DMS79 (cell line): ENCODE measurements around the gene NUDT3.
"Not testable (repeated sequence)": the region's sequence is repeated elsewhere in the genome, so short reads cannot be mapped to it uniquely, and the experiment has no call there.

Experiments
- DNase-seq: peaks from one replicate; lab custom pipeline; 2025; lab: John Stamatoyannopoulos, UW

The NUDT3 gene

DNA sequence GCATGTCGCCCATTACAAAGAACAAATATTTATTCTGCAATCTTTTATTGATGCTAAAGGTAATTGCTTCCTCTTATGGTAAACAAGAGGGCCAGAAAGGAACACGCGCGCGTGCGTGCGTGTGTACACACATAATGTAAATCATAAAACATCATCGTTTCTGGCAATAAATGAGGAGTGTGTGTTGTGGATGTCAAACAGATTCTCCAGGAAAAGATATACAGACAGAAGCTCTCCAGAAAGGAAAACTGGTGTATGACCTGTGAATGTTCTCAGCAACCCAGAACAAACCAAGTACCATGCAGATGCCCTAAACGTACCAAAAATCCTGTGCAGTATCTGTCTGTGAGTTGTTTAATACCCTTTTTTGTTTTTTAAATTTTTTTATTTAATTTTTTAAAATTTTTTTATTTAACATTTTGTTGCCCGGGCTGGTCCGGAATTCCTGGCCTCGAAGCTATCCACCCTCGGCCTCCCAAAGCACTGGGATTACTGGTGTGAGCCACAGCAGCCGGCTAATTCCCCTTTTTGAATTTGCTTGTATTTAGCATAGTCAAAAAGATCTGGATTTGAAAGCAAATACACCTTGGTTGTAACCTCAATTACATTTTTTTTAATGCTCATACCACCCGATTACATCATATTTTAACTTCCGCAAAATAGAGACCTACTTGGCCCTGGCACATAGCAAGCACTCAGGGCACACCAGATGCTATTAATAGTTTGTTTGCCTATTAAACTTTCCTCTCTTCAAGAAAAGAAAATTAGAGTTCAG lies 909 bp upstream of the NUDT3 start:
- no peak for DNase-seq

DNA sequence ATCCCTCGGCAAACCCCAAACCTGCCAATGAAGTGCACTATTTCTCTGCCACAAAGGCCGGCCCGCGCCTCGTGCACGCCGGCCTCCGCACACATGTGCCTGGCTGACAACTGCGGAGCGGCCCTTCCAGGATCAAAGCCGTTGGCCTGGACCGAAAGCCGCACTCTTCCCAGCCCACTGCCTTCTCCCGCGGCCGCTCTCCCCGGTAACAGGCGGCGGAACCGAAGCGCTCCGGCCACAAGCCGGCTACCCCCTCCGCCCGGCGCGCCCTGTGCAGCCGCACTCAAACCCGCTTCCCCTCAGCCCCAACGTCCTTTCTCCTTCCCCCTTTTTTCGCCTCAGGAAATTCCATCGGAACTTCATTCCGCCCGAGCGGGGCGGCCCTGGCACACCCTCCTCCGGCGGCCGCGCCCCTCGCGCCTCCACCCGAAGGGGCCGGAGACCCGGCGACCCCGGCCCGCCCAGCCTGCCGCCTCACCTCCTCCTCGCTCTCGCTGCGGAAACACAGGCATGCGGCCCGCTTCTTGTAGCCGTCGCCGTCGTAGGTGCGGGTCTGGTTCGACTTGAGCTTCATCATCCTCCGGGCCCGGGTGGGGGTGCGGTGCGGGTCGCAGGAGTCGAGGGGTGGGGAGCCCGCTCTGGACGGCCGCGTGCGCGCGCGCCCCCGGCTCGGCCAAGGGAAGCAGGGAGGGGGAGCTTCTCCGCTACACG lies 528 bp downstream of the NUDT3 start:
- DNase-seq = peak; percentile 19

DNA sequence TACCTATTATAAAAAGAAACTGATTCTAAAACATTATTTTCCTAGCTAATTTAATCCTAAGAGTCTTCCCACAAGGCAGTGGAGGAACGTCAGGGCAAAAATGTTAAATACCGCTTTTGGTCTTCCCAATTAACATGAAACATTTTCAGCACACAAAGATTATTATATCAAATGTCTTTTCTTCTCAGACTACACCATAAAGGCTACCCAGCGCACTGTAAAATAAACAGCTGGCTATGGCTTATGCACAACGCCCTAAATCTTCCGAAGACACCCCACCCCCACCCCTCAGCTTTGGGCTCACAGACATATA lies 1.0 kb downstream of the NUDT3 start:
- DNase-seq = no peak

DNA sequence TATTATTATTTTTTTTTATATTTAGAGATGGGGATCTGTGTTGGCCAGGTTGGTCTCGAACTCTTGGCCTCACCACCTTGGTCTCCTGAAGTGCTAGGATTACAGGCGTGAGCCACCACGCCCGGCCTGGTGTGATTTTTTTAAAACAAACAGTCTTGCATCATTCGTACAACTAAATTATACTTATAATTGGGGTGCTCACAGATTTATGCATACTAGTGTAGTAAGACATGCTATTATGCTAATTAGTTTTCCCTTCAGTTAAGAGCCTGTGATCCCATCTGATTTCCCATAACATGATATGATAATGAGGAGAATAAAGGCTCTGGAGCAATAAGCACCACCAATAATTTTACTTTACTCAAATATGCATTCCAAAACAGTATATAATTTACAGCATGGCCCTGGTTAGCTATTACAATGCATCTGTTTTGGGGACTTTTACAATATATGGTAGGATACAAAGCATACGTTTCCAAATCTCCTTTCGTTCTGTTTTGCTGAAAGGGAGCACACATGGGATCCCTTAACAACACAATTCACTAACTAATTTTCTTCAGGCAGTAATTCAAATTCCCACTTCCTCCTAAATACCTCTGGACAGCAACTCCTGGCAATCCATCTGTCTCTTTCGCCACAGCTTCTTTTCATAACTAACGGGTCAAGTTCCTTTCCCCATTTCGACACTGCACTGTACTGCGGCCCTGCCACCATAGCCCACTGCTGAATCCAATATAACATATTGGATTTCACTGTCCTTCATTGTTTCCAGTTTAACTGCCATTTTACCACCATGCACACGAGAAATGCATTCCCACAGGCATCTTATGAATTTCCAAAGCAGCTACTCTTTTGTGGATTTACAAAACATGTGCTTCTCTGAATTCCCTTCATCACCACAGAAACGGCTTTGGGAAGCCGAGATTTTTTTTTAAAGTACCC lies 1.7 kb downstream of the NUDT3 start:
- peak; percentile 28 for DNase-seq

DNA sequence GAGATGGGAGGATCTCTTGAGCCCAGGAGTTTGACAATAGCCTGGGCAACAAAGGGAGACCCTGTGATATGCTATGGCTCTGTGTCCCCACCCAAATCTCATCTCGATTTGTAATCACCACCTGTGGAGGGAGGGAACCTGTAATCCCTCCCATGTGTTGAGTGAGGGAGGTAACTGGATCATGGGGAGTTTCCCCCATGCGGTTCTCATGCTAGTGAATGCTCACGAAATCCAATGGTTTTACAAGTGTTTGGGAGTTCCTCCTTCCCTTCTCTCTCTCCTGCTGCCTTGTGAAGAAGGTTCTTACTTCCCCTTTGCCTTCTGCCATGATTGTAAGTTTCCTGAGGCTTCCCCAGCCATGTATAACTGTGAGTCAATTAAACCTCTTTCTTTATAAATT lies 3.4 kb downstream of the NUDT3 start:
- no peak for DNase-seq

DNA sequence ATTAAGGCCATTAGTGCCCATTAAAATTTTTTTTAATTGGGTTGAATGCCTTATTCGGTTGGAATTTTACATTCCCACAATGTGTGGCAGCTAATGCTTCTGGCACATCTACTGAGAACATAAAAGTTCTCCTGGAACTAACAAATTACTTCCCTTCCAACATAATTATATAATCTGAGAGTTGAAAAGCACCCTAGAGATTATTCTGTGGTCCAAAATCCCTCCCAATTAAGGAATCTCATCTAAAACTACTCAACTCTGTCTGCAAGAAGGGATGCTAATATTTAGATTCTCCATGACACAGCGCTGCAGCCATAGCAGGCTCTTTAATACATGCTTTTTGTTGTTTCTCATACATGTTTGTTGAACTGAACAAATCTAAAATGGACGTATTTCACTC lies 4.0 kb downstream of the NUDT3 start:
- DNase-seq = no peak

DNA sequence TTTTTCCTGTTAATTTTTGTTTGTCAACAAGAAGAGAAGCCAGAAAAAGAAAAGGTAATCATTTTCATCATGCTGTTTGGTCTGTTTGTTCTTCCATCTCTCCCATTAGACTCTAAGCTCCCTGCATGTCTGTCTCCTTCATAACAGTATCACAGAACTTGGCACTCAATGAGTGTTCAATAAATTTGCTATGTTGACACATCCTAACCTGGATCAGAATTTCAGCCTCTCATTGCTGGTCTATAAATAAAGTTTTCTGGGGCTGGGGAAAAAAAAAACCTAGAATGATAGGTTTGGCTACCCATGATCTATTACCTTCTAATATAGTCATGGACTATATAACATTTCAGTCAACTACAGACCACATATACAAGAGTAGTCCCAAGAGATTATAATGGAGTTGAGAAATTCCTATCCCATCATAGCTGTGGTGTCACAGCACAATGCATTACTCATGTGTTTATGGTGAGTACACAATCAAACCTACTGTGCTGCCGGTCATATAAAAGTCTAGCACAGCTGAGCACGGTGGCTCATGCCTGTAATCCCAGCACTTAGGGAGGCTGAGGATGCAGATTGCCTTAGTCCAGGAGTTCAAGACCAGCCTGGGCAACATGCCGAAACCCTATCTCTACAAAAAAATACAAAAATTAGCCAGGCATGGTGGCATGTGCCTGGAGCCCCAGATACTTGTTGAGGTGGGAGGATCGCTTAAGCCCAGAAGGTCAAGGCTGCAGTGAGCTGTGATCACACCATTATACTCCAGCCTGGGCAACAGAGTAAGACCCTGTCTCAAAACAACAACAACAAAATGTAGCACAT lies 5.9 kb downstream of the NUDT3 start:
- DNase-seq = no peak

DNA sequence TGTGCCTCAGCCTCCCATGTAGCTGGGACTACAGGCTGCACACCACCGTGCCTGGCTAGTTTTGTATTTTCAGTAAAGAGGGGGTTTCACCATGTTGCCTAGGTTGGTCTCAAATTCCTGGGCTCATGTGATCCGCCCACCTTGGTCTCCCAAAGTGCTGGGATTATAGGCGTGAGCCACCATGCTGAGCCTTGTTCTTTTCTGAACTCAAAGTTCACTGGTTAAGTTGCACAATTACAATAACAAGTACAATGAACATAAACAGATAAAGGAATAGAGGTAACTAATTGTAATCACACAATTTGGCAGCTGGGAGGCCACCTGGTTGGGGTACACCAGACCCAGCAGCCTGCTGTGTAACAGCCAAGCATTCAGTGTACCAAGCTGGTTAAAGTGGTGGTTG lies 6.7 kb downstream of the NUDT3 start:
- no peak for DNase-seq

DNA sequence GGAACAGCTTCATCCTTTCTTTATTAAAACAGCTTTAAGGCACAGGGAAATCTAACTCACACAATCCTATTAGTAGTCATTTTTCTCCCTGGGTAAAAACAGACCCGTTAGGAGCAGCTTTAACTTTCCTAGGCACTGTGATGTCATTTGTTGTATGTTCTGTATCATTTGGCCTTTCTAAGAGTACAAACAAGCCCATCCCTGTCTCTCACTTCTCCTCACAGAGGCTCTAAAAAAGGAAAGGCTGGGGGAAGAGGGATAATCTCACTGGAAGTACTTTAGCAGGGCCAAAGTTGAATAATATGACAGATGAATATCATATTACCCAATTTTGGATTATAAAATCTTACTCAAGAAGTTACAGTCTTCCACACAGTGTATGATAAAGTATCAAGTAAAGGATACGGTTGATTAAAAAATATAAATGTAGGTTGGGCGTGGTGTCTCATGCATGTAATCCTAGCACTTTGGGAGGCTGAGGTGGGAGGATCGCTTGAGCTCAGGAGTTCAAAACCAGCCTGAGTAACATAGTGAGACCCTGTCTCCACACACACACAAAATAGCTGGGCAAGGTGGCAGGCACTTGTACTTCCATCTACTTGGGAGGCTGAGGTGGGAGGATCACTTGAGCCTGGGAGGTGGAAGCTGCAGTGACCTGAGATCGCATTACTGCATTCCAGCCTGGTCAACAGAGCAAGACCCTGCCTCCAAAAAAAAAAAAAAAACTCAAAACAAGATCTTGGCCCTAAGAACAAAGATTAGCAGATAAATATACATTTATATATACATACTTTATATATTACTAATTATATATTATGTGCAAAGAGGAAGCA lies 7.9 kb downstream of the NUDT3 start:
- no peak for DNase-seq

DNA sequence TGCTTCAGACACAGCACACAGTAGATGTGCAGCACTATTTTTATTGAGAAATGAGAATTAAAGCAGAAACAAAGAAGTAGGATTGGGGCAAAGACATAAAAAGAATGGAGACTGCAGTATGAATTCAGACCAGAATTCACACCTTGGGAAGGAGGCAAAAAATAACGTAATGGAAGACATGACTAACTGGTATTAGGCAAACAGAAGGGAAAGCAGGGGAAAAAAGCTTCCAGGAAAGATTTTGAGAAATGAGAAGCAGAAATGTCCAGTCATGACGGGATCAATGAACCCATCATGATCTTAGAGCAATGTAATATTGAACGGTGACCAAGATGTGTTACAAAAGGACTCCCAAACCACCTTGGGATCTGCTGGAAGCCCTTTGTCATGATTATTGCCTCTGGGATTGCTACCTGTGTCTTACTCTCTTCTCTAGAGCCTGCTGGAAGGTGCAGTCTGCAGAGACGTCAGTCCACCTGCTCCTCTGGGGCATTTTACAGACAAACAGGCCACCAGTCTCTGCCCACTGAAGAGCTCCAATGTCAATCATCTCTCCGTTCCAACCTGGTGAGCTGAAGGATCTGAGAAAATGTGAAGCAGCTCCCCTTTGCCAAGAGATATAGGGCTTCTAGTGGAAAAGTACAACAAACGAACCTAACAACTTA lies 8.7 kb downstream of the NUDT3 start:
- no peak for DNase-seq

DNA sequence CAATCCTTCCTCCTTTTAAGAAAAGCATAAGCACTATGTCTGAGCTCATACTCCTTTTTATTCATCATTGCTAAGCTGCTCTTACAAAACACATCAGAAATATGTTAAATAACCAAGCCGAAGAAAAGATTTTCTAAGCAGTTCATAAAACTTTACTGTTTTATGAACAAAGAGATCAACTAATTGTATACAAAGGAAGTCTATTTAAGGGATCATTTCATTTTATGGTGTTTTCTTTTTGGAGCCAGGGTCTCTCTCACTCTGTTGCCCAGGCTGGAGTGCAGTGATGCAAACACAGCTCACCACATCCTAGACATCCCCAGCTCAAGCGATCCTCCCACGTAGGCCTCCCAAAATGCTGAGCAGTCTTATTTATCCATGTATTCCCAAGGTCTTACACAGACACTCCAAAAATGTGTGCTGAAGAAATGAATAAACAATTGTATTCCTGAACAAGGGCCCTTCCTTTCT lies 9.3 kb downstream of the NUDT3 start:
- DNase-seq = peak; percentile 3

DNA sequence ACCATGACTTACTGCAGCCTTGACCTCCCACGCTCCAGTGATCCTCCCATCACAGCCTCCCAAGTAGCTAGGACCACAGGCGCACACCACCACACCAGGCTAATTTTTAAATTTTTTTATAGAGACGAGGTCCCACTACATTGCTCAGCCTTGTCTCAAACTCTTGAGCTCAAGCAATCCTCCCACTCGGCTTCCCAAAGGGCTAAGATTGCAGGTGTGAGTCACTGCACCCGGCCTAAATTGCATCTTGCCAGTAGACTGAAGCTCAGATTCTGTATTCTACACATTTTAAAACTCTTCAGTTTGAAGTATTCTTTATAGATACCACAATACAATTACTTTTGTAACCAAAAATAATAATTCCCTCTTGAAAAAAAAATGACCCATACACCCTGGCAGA lies 11.4 kb downstream of the NUDT3 start:
- DNase-seq = no peak

DNA sequence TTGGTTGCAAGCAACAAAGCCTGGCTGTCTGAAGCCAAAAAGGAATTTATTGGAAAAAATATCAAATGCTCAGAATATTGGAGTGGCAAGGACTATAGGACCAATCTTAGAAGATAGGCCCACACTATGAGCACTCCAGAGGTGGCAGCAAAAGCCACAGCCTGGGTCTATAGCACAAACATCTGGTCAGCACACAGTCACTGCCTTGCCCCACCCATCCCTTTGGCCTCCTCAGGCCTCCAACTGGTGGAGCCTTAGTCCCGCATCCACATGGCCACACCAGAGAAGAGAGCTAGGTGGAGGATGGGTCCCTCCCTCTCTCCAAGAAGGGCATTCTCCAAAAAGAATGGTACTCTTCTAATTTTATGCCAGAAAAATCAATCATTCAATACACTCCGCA lies 14.0 kb downstream of the NUDT3 start:
- DNase-seq = no peak

DNA sequence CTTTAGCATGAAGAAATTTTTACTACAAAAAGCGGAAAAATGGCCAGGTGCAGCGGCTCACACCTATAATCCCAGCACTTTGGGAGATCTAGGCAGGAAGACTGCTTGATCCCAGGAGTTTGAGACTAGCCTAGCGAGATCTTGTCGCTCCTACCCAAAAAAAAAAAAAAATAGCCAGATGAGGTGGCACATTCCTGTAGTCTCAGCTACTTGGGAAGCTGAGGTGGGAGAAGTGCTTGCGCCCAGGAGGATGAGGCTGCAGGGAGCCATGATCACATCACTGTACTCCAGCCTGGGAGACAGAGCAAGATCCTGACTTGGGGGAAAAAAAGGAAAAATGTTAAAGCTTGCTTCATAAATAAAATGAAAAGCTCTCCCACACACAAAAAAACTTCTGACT lies 14.5 kb downstream of the NUDT3 start:
- DNase-seq = no peak

DNA sequence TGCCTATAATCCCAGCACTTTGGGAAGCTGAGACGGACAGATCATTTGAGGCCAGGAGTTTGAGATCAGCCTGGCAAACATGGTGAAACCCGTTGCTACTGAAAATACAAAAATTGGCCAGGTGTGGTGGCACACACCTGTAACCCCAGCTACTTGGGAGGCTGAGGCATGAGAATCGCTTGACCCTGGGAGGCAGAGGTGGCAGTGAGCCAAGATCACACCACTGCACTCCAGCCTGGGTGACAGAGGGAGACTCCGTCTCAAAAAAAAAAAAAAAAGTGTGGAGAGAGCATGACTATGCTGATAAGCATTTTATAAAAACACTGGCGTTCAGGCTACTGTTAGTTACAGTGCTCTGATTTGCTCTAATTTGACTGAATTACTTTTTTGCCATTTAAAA lies 14.9 kb downstream of the NUDT3 start:
- DNase-seq = not testable (repeated sequence)

DNA sequence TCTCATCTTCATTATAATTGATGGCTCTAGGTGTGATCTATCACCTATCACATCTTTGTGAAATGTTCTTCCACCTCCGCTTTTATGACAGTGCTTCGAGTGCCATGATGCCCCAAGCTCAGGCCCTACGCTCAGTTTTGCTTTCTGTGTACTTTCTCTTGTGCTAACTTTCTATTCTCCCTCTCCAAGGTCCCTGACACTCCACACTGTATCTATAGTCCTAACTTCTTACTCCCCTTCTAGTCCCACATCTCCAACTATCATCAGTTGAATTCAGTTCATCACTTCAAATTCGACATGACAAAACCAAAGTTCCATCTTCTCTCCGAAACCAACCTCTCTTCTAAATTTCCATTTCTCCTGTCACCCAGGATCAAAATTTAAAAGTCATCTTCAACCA lies 16.6 kb downstream of the NUDT3 start:
- no peak for DNase-seq

DNA sequence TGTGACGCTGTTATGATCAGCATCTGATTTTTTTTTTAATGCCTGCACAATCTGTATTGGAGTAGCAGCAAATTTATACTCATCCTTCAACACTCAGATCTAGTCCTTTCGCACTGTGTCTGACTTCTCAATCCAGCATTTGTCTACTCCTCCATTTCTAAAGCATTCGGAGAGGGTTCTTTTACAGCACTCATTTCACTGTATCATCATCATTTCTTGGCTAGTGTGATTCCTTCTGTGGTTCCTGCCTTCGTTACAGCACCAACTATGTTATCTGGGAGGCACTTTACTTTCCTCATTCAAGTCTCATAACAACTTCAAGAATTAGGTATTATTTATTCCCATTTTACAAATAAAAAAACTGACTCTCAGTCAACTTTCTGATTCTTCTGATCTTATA lies 18.0 kb downstream of the NUDT3 start:
- no peak for DNase-seq

DNA sequence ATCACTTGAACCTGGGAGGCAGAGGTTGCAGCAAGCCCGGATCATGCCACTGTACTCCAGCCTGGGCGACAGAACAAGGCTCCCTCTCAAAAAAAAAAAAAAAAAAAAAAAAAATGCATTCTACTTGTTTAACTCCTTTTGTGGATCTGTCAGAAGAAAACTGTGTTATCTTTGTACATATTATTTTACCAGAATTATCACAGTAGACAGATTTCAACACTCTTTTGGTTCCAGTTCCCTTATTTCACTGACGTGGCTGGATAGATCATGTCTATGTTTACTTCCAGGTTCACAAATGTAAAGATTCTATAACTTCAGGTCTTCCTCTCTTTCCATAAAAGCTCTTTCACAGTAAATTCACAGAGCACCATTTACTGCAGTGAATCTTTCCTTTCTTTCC lies 18.4 kb downstream of the NUDT3 start:
- no peak for DNase-seq

DNA sequence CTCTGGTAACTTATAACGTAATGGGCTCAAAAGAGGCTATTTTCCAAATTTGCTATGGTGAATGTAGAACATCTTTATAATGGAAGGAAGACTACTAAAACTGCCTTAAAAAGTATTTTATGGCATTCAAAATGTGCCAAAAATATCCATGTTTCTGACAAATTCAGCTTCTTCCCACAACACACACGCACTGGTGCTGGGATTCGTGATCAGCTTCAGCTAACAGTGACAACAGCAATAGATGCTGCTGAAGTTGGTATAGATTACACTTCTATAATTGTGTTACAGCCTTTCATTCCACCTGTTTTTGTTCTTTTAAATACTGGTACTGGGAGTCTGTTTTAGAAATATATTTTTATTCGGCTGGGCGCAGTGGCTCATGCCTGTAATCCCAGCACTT lies 19.0 kb downstream of the NUDT3 start:
- DNase-seq = no peak

DNA sequence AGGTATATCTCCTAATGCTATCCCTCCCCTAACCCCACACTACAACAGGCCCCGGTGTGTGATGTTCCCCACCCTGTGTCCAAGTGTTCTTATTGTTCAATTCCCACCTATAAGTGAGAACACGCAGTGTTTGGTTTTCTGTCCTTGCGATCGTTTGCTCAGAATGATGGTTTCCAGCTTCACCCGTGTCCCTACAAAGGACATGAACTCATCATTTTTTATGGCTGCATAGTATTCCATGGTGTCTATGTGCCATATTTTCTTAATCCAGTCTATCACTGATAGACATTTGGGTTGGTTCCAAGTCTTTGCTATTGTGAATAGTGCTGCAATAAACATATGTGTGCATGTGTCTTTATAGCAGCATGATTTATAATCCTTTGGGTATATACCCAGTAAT lies 20.6 kb downstream of the NUDT3 start:
- DNase-seq = not testable (repeated sequence)
